Panc1 (cell line): ENCODE results near the gene CSMD2. TPM values are rescaled to one million over a fixed set of nuclear protein-coding genes. Genes with fewer than 3 reads are reported as not detected.

Experiments used
- ATAC-seq: fragments of 200-7000 bp; cut with Tn5 transposase; 2 replicates; pipeline ENCODE4 v1.9.1; 2020; ENCODE audit warnings: mild to moderate bottlenecking, moderate library complexity
- BruUV-seq: library from RNA; stranded (reverse); fragments of 400-500 nt; replicated peaks from 2 replicates; lab custom pipeline; 2021; lab: Mats Ljungman, UMichigan
- CTCF ChIA-PET: fragments of 300-600 bp; sonication (Branson Sonifier 250); formaldehyde crosslinking; loops from one replicate; lab custom pipeline; 2022; ENCODE audit warnings: antibody characterized with exemption; lab: Charles Lee
- POLR2A ChIA-PET: fragments of 300-600 bp; sonication (Branson Sonifier 250); formaldehyde crosslinking; loops from one replicate; lab custom pipeline; 2022; ENCODE audit warnings: antibody characterized with exemption; lab: Charles Lee
- DNase-seq: peaks from one replicate; pipeline ENCODE4 v3.0.0-alpha.2; 2010; ENCODE audit warnings: low read depth, low spot score
- H3K27ac ChIP-seq: 2 replicates; pipeline ENCODE4 v1.5.1; 2011; ENCODE audit warnings: mild to moderate bottlenecking, low read length, inconsistent platforms
- H3K27me3 ChIP-seq: fragments of 200-500 bp; sonication (Bioruptor generic); 2 replicates; pipeline ENCODE4 v1.6.0; 2014; ENCODE audit warnings: low read length, inconsistent platforms; ENCODE audit not compliant: control insufficient read depth, insufficient read depth
- H3K36me3 ChIP-seq: fragments of 200-500 bp; sonication (Bioruptor generic); 2 replicates; pipeline ENCODE4 v1.5.1; 2014; ENCODE audit warnings: inconsistent platforms, mild to moderate bottlenecking, low read length, moderate library complexity; ENCODE audit not compliant: control insufficient read depth, insufficient read depth
- H3K4me1 ChIP-seq: 2 replicates; pipeline ENCODE4 v1.5.1; 2011; ENCODE audit warnings: inconsistent platforms, mild to moderate bottlenecking, low read length, moderate library complexity; ENCODE audit not compliant: control insufficient read depth, insufficient read depth
- H3K4me3 ChIP-seq, 2 experiments: 2 replicates each; pipeline ENCODE4 v1.5.1; 2011 to 2012; ENCODE audit warnings: low read depth in 2 of 2, low read length in 2 of 2, mild to moderate bottlenecking in 2 of 2, inconsistent platforms in 1 of 2, moderate library complexity in 1 of 2
- H3K9me3 ChIP-seq: fragments of 200-500 bp; sonication (Bioruptor generic); 2 replicates; pipeline ENCODE4 v1.5.1; 2014; ENCODE audit warnings: low read depth, mild to moderate bottlenecking, inconsistent platforms, low read length, moderate library complexity; ENCODE audit not compliant: control insufficient read depth, insufficient read depth
- CTCF ChIP-seq: fragments of 450-650 bp; IDR thresholded peaks from 2 replicates; pipeline ENCODE4 v1.5.1; 2017; ENCODE audit warnings: mild to moderate bottlenecking
- POLR2AphosphoS5 ChIP-seq: IDR thresholded peaks from 2 replicates; pipeline ENCODE4 v1.6.1; 2012; ENCODE audit warnings: mild to moderate bottlenecking, low read depth, low read length, moderate library complexity
- SIN3A ChIP-seq: IDR thresholded peaks from 2 replicates; pipeline ENCODE4 v1.6.1; 2012; ENCODE audit warnings: low read depth, mild to moderate bottlenecking, low read length, moderate library complexity, borderline replicate concordance; ENCODE audit not compliant: insufficient read depth
- TCF7L2 ChIP-seq: IDR thresholded peaks from 2 replicates; pipeline ENCODE4 v1.6.1; 2011; ENCODE audit warnings: mild to moderate bottlenecking, low read depth, low read length, inconsistent platforms
- in situ Hi-C: cut with HindIII; loops from 2 replicates; pipeline ENCODE4 v1.10.0; 2016; ENCODE audit warnings: low sequenced_read_pairs, low pct_unique_long_range_greater_than_20kb
- intact Hi-C: fragments of 100-400 bp; cut with micrococcal nuclease; formaldehyde crosslinking; loops from one replicate; pipeline ENCODE4 v1.10.0; 2022; ENCODE audit not compliant: unreplicated experiment
- total RNA-seq: library from RNA; stranded (reverse); gene quantifications from one replicate; pipeline ENCODE4 v1.2.1, GENCODE V29; 2021; ENCODE audit not compliant: unreplicated experiment
- TF ChIP-seq, protein P1 (sequence below), 2 experiments: IDR thresholded peaks; 2 replicates each; pipeline ENCODE4 v1.6.1; 2011 to 2012; ENCODE audit warnings: low read depth in 2 of 2, control low read depth in 1 of 2, low read length in 1 of 2, mild to moderate bottlenecking in 1 of 2, moderate library complexity in 1 of 2; ENCODE audit not compliant: insufficient read depth in 1 of 2

Gene CSMD2
- total RNA-seq, 1 experiment from 2014 or later = not detected

DNA sequence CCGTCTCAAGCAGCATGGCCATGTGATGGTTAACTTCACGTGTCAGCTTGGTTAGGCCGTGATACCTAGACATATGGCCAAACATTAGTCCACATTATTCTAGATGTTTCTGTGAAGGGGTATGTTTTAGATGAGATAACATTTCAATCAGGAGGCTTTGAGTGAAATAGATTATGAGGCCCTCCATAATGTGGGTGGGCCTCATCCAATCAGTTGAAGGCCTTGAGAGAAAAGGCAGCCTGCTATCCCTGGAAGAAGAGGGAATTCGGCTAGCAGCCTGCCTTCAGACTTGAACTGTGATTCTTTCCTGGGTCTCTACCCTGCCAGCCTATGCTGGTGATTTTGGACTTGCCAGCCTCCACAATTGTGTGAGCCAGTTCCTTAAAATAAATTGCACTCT, 602.5 kb downstream of the CSMD2 start:
- POLR2A ChIA-PET = no interaction called here
- Histone ChIP-seq H3K9me3 (no peaks in the 10 kb centered on the region), H3K36me3 (no peaks in the 10 kb centered on the region), H3K27ac (no peak overlapping the region), H3K4me3 (no peak overlapping the region), H3K4me1 (no peaks in the 10 kb centered on the region), H3K27me3 (peaks cover 5% of the 10 kb centered on the region)
- no peak for DNase-seq
- TF ChIP-seq SIN3A (no peak), TCF7L2 (no peak), CTCF (no peak), POLR2AphosphoS5 (no peak)
- TF ChIP-seq, protein P1, sequence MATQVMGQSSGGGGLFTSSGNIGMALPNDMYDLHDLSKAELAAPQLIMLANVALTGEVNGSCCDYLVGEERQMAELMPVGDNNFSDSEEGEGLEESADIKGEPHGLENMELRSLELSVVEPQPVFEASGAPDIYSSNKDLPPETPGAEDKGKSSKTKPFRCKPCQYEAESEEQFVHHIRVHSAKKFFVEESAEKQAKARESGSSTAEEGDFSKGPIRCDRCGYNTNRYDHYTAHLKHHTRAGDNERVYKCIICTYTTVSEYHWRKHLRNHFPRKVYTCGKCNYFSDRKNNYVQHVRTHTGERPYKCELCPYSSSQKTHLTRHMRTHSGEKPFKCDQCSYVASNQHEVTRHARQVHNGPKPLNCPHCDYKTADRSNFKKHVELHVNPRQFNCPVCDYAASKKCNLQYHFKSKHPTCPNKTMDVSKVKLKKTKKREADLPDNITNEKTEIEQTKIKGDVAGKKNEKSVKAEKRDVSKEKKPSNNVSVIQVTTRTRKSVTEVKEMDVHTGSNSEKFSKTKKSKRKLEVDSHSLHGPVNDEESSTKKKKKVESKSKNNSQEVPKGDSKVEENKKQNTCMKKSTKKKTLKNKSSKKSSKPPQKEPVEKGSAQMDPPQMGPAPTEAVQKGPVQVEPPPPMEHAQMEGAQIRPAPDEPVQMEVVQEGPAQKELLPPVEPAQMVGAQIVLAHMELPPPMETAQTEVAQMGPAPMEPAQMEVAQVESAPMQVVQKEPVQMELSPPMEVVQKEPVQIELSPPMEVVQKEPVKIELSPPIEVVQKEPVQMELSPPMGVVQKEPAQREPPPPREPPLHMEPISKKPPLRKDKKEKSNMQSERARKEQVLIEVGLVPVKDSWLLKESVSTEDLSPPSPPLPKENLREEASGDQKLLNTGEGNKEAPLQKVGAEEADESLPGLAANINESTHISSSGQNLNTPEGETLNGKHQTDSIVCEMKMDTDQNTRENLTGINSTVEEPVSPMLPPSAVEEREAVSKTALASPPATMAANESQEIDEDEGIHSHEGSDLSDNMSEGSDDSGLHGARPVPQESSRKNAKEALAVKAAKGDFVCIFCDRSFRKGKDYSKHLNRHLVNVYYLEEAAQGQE (IDR thresholded peaks at IDR 0.05; ENCODE audit: insufficient read depth in 1 of 2, low read depth in 2 of 2, low read length in 1 of 2) = no peak
- intact Hi-C loops (no loop called here), in situ Hi-C loops (no loop called here)
- BruUV-seq = no TSS peak
- CTCF ChIA-PET = no interaction called here
- no peak for ATAC-seq

DNA sequence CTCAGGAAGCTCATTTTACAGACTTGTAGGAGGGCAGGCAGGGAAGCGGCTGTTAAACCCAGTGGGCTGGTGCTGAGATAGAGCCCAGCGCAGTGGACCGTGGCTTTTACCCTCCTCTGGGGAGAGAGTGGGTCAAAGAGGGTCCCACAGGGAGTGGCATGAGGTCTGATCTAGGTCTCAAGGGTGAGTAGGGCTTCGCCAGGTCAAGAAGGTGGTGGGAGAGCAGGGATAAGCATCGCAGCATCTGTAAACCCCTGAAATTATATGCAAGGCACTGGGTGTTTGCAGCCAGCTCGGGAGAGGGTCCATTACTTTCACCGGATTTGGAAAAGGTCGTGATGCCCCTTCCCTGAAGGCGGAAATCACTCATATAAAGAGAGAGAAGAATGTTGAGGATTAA, 603.5 kb downstream of the CSMD2 start:
- H3K27me3 ChIP-seq = peaks cover 2% of the 10 kb centered on the region
- in situ Hi-C loops = no loop called here
- POLR2A ChIA-PET = no interaction called here
- ATAC-seq = no peak
- intact Hi-C loops = no loop called here
- H3K36me3 ChIP-seq = no peaks in the 10 kb centered on the region
- CTCF ChIA-PET = no interaction called here
- DNase-seq = no peak
- H3K9me3 ChIP-seq = no peaks in the 10 kb centered on the region
- TF ChIP-seq, protein P1 (IDR thresholded peaks at IDR 0.05; ENCODE audit: insufficient read depth in 1 of 2, low read depth in 2 of 2, low read length in 1 of 2) = no peak
- TF ChIP-seq SIN3A (no peak), CTCF (no peak), POLR2AphosphoS5 (no peak)
- no peaks in the 10 kb centered on the region for H3K4me1 ChIP-seq
- no TSS peak for BruUV-seq
- H3K4me3 ChIP-seq = no peak overlapping the region
- H3K27ac ChIP-seq = no peak overlapping the region
